Peyer's patch (tissue), 4 donors: Measurements from ENCODE around the gene CREB1.

ENCODE experiments used
- POLR2A ChIP-seq, 2 donors: fragments of 450-650 bp; IDR thresholded peaks; one replicate each; pipeline ENCODE4 v1.5.1; 2017; ENCODE audit warnings: antibody characterized with exemption in 2 of 2, mild to moderate bottlenecking in 2 of 2, moderate library complexity in 2 of 2
- TF ChIP-seq, protein P1 (sequence below), 6 experiments: fragments of 450-650 bp in 4 of 6; fragments of 200-600 bp in 2 of 6; sonication (generic) in 1 of 6; IDR thresholded peaks; one replicate each; pipeline ENCODE4 v1.5.1; 2017 to 2019; ENCODE audit warnings: antibody characterized with exemption in 6 of 6, mild to moderate bottlenecking in 3 of 6, moderate library complexity in 1 of 6

DNA sequence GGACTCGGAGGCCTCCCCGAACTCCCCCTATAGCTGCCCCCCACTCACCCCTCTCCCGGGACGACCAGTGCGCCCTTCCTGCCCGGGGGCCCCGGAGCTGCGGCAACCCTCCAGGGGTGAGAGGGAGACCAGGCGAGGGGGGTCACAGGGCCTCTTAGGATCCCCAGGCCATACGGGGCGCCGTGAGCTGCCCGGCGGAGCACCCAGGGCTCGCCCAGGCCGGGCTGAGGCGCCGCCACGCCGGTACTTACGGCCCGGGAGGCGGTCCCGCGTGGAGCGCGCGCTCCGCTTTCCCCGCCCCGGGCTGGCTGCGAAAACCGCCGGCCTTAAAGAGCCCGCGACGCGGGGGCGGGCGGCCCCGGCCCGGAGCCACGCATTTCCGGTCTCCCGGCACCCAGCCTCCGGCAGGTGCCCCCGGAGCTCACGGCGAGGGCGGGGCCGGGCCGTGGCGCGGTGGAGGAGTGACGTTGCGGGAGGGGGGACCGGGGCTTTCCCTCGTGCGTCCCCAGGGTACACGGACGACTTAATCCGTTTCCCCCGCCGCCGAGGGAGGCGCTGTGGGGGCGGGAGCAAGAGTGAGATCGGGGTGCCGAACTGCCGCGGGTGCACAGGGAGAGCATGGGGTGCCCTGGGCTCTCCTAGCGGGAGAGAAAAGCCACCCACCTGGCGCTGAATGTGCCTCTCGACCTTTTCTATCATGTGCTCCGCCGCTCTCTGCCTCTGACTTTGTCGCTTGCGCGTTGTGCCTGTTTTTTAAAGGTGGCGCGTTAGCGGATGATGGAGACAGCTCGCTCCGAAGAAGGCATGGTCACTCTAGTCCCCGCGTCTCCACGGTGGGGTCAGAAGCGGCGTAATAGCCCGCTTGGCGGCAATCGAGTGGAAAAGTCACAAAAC is 95.5 kb downstream of the CREB1 start, which contains the start of gene METTL21A:
- TF ChIP-seq, protein P1, sequence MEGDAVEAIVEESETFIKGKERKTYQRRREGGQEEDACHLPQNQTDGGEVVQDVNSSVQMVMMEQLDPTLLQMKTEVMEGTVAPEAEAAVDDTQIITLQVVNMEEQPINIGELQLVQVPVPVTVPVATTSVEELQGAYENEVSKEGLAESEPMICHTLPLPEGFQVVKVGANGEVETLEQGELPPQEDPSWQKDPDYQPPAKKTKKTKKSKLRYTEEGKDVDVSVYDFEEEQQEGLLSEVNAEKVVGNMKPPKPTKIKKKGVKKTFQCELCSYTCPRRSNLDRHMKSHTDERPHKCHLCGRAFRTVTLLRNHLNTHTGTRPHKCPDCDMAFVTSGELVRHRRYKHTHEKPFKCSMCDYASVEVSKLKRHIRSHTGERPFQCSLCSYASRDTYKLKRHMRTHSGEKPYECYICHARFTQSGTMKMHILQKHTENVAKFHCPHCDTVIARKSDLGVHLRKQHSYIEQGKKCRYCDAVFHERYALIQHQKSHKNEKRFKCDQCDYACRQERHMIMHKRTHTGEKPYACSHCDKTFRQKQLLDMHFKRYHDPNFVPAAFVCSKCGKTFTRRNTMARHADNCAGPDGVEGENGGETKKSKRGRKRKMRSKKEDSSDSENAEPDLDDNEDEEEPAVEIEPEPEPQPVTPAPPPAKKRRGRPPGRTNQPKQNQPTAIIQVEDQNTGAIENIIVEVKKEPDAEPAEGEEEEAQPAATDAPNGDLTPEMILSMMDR (IDR thresholded peaks at IDR 0.05), result peak; percentile 29 to 60 (median 57)
- TF ChIP-seq POLR2A (IDR thresholded peaks at IDR 0.05), result peak; percentile 56 to 66
